Right cardiac atrium (tissue), 5 donors: ENCODE data around the gene LRRC70. TPM values are rescaled to one million over a fixed set of nuclear protein-coding genes. Genes with fewer than 3 reads are reported as not detected.

Experiments
- ATAC-seq, 2 donors: fragments of 200-7000 bp; cut with Tn5 transposase; one replicate each; pipeline versions ENCODE4 v1.8.0 to v1.9.1; 2020; ENCODE audit warnings: moderate library complexity in 2 of 2, mild to moderate bottlenecking in 1 of 2
- DNase-seq, 3 donors: peaks; one replicate each; pipeline ENCODE4 v3.0.0-alpha.2; 2020
- H3K27ac ChIP-seq: one replicate; pipeline ENCODE4 v1.5.1; 2013; ENCODE audit warnings: mild to moderate bottlenecking, low read length, control low read depth, moderate library complexity
- H3K27me3 ChIP-seq: one replicate; pipeline ENCODE4 v1.6.1; 2013; ENCODE audit not compliant: control insufficient read depth, insufficient read depth
- H3K4me1 ChIP-seq: one replicate; pipeline ENCODE4 v1.6.1; 2013; ENCODE audit warnings: low read length; ENCODE audit not compliant: control insufficient read depth, insufficient read depth
- H3K4me3 ChIP-seq: one replicate; pipeline ENCODE4 v1.5.1; 2013; ENCODE audit warnings: low read length, control low read depth
- H3K9me3 ChIP-seq: one replicate; pipeline ENCODE4 v1.6.1; 2013; ENCODE audit warnings: low read length; ENCODE audit not compliant: control insufficient read depth
- WGBS: extraction: QIAGEN DNeasy Blood & Tissue Kit; methylation state at CpG from one replicate; pipeline ENCODE4 v1.1.7; 2013; 5-methylcytosine and 5-hydroxymethylcytosine counted together
- intact Hi-C, 4 donors: fragments of 100-400 bp; cut with DNase I; formaldehyde crosslinking; loops; one replicate each; pipeline versions ENCODE4 v1.11.0 to v1.14.0; 2022 to 2023
- polyA plus RNA-seq: library from polyadenylated mRNA; stranded (reverse); fragments of 200-250 nt; gene quantifications from one replicate; pipeline ENCODE4 v1.2.3, GENCODE V29; 2013
- total RNA-seq, 4 donors: library from RNA; stranded (reverse); fragmentation: NEBNext Ultra II Directional; extraction: Animal tissue kit (Norgen Biotek cat#: 25700); gene quantifications; one replicate each; pipeline ENCODE4 v1.2.1, GENCODE V29; 2021
- donor health status: healthy with polysubstance abuse.
- donor health status: DM: no; HTN: yes; CAD: no.
- donor health status: DM: no; HTN: no; CAD: no.
- donor health status: DM: no; HTN: yes; CAD: no; lungs with severe emphysema.
- donor health status: DM: yes; HTN: yes; CAD: no.

LRRC70 gene
- total and polyA plus RNA-seq, 5 donors: 0.86 to 3.8 (median 2.1) TPM

GRCh38 chr5:62590387-62590786, 11.8 kb downstream of the LRRC70 start:
- Histone ChIP-seq H3K27me3 (no peaks in the 10 kb centered on the region), H3K9me3 (no peaks in the 10 kb centered on the region), H3K4me3 (no peak overlapping the region), H3K4me1 (no peaks in the 10 kb centered on the region), H3K27ac (no peak overlapping the region)
- 72% methylated on average over 2 of the region's 2 CpGs for WGBS
- intact Hi-C loops: no loop called here
- DNase-seq (no peak), ATAC-seq (no peak)

GRCh38 chr5:62592558-62592957, 13.9 kb downstream of the LRRC70 start:
- no peaks in the 10 kb centered on the region for H3K4me1 ChIP-seq
- H3K9me3 ChIP-seq: no peaks in the 10 kb centered on the region
- 82% methylated on average over 8 of the region's 8 CpGs for WGBS
- no peak overlapping the region for H3K27ac ChIP-seq
- DNase-seq (no peak), ATAC-seq (no peak)
- intact Hi-C loops: no loop called here
- H3K27me3 ChIP-seq: no peaks in the 10 kb centered on the region
- no peak overlapping the region for H3K4me3 ChIP-seq

- Histone ChIP-seq H3K27ac (no peak overlapping the region), H3K9me3 (no peaks in the 10 kb centered on the region), H3K4me3 (no peak overlapping the region), H3K27me3 (no peaks in the 10 kb centered on the region), H3K4me1 (no peaks in the 10 kb centered on the region)
- 66% methylated on average over 1 of the region's 1 CpG for WGBS
- ATAC-seq: no peak
- intact Hi-C loops: no loop called here
- DNase-seq: no peak
These were observed 14.7 kb downstream of the LRRC70 start for GRCh38 chr5:62593331-62593730.

GRCh38 chr5:62594364-62594984, 15.9 kb downstream of the LRRC70 start:
- DNase-seq (no peak), ATAC-seq (no peak)
- WGBS: 99% methylated on average over 3 of the region's 3 CpGs
- no peaks in the 10 kb centered on the region for H3K4me1 ChIP-seq
- H3K27ac ChIP-seq: no peak overlapping the region
- intact Hi-C loops: no loop called here
- H3K4me3 ChIP-seq: no peak overlapping the region
- no peaks in the 10 kb centered on the region for H3K9me3 ChIP-seq
- no peaks in the 10 kb centered on the region for H3K27me3 ChIP-seq

- H3K27ac ChIP-seq: no peak overlapping the region
- H3K4me1 ChIP-seq: no peaks in the 10 kb centered on the region
- H3K27me3 ChIP-seq: no peaks in the 10 kb centered on the region
- no peaks in the 10 kb centered on the region for H3K9me3 ChIP-seq
- intact Hi-C loops: no loop called here
- DNase-seq (no peak), ATAC-seq (no peak)
- WGBS: 74% methylated on average over 1 of the region's 1 CpG
- H3K4me3 ChIP-seq: no peak overlapping the region
These were observed 17.5 kb downstream of the LRRC70 start for GRCh38 chr5:62596096-62596495.

GRCh38 chr5:62596691-62597090, 18.1 kb downstream of the LRRC70 start:
- no peaks in the 10 kb centered on the region for H3K9me3 ChIP-seq
- no peaks in the 10 kb centered on the region for H3K4me1 ChIP-seq
- H3K27me3 ChIP-seq: no peaks in the 10 kb centered on the region
- ATAC-seq (no peak), DNase-seq (no peak)
- intact Hi-C loops: no loop called here
- no peak overlapping the region for H3K27ac ChIP-seq
- H3K4me3 ChIP-seq: no peak overlapping the region
- WGBS: 94% methylated on average over 1 of the region's 1 CpG

GRCh38 chr5:62597314-62597713, 18.7 kb downstream of the LRRC70 start:
- intact Hi-C loops: no loop called here
- H3K4me1 ChIP-seq: no peaks in the 10 kb centered on the region
- ATAC-seq: no peak

GRCh38 chr5:62600560-62601252, 22.1 kb downstream of the LRRC70 start:
- Histone ChIP-seq H3K4me3 (no peak overlapping the region), H3K4me1 (no peaks in the 10 kb centered on the region), H3K27me3 (no peaks in the 10 kb centered on the region), H3K9me3 (no peaks in the 10 kb centered on the region), H3K27ac (no peak overlapping the region)
- DNase-seq: no peak
- WGBS: 81% methylated on average over 3 of the region's 3 CpGs
- no peak for ATAC-seq
- intact Hi-C loops: no loop called here

More at GRCh38 chr5:62597314-62597713, 18.7 kb downstream of the LRRC70 start:
- DNase-seq: no peak
- no peak overlapping the region for H3K4me3 ChIP-seq
- no peak overlapping the region for H3K27ac ChIP-seq
- H3K27me3 ChIP-seq: no peaks in the 10 kb centered on the region
- 86% methylated on average over 2 of the region's 2 CpGs for WGBS
- H3K9me3 ChIP-seq: no peaks in the 10 kb centered on the region

- H3K27ac ChIP-seq: no peak overlapping the region
- H3K4me3 ChIP-seq: no peak overlapping the region
- intact Hi-C loops: no loop called here
- H3K9me3 ChIP-seq: no peaks in the 10 kb centered on the region
- 97% methylated on average over 5 of the region's 5 CpGs for WGBS
- ATAC-seq (no peak), DNase-seq (no peak)
- no peaks in the 10 kb centered on the region for H3K4me1 ChIP-seq
- H3K27me3 ChIP-seq: no peaks in the 10 kb centered on the region
These were observed 25.3 kb downstream of the LRRC70 start for GRCh38 chr5:62603934-62604333.

GRCh38 chr5:62605638-62606037, 27.0 kb downstream of the LRRC70 start:
- ATAC-seq: no peak
- Histone ChIP-seq H3K4me1 (no peaks in the 10 kb centered on the region), H3K27ac (no peak overlapping the region), H3K4me3 (no peak overlapping the region), H3K9me3 (no peaks in the 10 kb centered on the region), H3K27me3 (no peaks in the 10 kb centered on the region)
- intact Hi-C loops: no loop called here
- no peak for DNase-seq
- WGBS: 96% methylated on average over 4 of the region's 4 CpGs

GRCh38 chr5:62606878-62607277, 28.3 kb downstream of the LRRC70 start:
- 48% methylated on average over 1 of the region's 1 CpG for WGBS
- no peaks in the 10 kb centered on the region for H3K4me1 ChIP-seq
- DNase-seq (no peak), ATAC-seq (peak in 1 of 2 donors; percentile 64)
- no peak overlapping the region for H3K4me3 ChIP-seq
- intact Hi-C loops: no loop called here
- no peaks in the 10 kb centered on the region for H3K27me3 ChIP-seq
- no peaks in the 10 kb centered on the region for H3K9me3 ChIP-seq
- H3K27ac ChIP-seq: no peak overlapping the region
